ENCODE results near the gene APOA1.

APOA1 gene

DNA sequence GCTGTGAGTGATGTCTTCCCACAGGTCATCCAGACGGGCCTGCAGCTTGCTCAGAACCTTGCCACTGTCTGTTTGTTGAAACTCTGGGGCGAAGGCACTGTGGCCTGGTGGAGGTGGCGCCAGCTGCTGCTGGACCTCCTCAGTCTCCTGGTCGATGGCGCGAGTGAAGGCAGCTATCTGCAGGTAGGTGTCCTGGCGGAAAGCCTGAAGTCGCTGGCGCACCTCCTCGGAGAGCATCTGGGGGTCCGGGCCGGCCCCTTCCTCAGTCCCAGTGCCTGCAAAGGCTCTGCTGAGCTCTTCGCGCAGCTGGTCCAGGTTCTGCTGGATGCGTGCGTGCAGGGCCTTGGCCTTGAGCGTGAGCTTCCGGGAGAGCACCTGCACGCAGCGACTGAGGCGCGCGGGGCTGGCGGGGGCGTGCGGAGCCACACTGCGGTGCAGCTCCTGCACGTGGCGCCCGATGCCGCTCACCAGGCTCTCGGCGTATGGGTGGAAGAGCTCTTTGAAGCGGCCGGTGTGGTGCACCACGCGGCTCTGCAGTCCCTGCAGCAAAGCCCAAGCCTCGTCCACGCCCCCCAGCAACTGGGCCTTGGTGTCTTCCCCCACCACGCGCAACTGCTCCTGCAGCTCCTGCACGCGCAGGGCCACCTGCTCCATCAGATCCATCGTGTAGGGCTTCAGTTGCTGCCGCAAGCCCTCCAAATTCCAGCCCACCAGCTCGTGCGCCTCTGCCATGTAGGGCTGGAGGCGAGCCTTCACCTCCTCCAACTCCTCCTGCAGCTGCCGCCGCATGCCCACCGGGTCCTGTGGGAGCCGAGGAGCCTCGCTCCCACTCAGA is 47.0 kb downstream of the APOA1 start:
- TF ChIP-seq CTCF (conservative IDR thresholded peaks at IDR 0.05; ENCODE audit: low read depth), result no peak
- H3K27ac ChIP-seq, result no peak overlapping the region
- DNase-seq (ENCODE audit: low spot score), result no peak
- ChIA-PET CTCF (interaction anchor here (0.5 to 2.2 kb wide), 4 partner anchors 46 to 373 kb away, joined by 3 to 8 read pairs (median 5); no protein-coding TSS in a partner anchor), POLR2A (ENCODE audit: low non-redundant PET) (interaction anchor here (0.6 kb wide), 1 partner anchor 15 kb away, joined by 6 read pairs; no protein-coding TSS in a partner anchor)

- peak overlapping the region; percentile 58; the same call in 1 of the 2 replicates for H3K27ac ChIP-seq
- no peak for DNase-seq (ENCODE audit: low spot score)
- CTCF ChIA-PET, result interaction anchor here (1.4 kb wide), 1 partner anchor 47 kb away, joined by 5 read pairs; no protein-coding TSS in a partner anchor
- POLR2A ChIA-PET (ENCODE audit: low non-redundant PET), result no interaction called here
- TF ChIP-seq CTCF (conservative IDR thresholded peaks at IDR 0.05; ENCODE audit: low read depth), result no peak
These were observed 48.4 kb downstream of the APOA1 start for GRCh38 chr11:116788975-116789374.

DNA sequence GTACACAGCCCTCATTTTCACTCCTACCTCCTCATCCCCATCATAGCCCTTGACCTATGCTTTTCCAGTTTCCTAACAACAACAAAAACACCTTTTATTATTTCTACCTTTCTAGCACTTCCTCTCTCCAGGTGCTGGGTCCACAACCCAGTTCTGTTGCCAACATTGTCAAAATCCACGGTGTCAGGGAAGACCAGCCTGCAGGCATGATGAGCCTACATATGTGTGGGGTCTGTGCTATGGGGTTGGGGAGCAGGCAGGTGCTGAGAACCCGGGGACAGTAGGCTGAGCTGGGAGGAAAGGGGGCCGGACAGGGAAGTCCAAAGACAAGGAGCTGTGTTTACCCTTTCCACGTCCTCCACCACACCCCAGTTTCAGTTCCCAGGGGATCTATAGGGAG is 48.9 kb downstream of the APOA1 start:
- TF ChIP-seq CTCF (conservative IDR thresholded peaks at IDR 0.05; ENCODE audit: low read depth), result no peak
- CTCF ChIA-PET, result interaction anchor here (1.2 to 1.4 kb wide), 2 partner anchors 47 to 92 kb away, joined by 5 read pairs; no protein-coding TSS in a partner anchor
- POLR2A ChIA-PET (ENCODE audit: low non-redundant PET), result interaction anchor here (0.6 kb wide), 1 partner anchor 317 kb away, joined by 3 read pairs; no protein-coding TSS in a partner anchor
- peak overlapping the region; percentile 58 for H3K27ac ChIP-seq
- DNase-seq (ENCODE audit: low spot score), result no peak

DNA sequence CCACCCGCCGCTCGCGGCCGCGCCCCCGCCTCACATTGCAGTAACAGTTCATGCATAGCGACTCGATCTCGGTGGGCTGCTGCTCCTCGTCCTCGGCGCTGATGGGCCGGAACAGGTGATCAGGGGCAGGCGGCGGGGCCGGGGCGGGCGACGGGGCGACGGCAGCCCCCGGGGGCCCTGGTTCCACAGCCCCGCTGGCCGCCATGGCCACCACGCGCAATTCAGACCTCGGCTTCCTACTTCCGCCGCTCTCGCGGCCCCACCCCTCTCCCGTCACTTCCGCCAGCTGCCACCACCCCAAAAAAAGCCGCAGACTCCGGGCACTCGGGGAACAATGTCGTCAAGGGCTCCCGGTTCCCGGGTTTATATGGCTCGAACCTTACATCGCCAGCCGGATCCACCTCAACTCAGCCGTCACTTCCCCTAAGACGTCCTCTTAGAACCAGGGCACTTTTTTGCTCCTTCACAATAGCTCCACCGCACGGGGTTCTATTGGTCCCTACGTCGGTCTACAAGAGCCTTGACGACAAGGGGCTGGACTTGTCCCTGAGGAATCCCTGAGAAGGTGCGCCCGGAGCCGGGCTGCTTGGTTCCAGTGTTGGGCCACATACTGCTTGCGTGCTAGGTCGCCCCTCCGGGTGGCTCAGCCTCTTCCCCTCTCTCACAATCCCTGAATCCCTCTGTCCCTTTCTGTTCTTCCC is 49.5 kb downstream of the APOA1 start, which contains the start of gene ZPR1:
TSS of gene ZPR1 (minus strand) at position 238 of the 701 bp plus-strand sequence. CDS start at position 205, 33 bp downstream.
- POLR2A ChIA-PET (ENCODE audit: low non-redundant PET), result interaction anchor here (0.6 kb wide), 1 partner anchor 318 kb away, joined by 3 read pairs; no protein-coding TSS in a partner anchor
- CTCF ChIA-PET, result interaction anchor here (0.5 to 1.4 kb wide), 5 partner anchors 16 to 308 kb away, joined by 3 to 5 read pairs (median 4); no protein-coding TSS in a partner anchor
- peak within 1 kb of the TSS; percentile 58 for H3K27ac ChIP-seq
- DNase-seq (ENCODE audit: low spot score), result peak; percentile 83
- no peak for TF ChIP-seq CTCF (conservative IDR thresholded peaks at IDR 0.05; ENCODE audit: low read depth)

DNA sequence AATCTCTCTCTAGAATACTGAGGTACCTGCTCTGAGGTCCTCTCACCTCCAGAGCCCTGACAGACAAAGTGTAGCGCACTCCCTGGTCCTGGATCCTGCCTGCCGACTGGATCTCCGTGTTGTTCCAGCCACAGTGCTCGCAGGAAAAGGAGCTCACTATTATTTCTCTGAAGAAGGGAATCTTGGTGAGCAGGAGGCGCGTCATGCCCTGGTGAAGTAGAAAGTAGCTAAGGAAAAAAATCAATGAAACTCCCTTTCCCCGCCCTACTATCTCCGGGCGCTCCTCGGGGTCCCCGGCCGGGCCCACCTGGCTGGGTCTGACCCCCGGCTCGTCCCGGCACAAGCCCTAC is 50.0 kb downstream of the APOA1 start:
- no peak for TF ChIP-seq CTCF (conservative IDR thresholded peaks at IDR 0.05; ENCODE audit: low read depth)
- H3K27ac ChIP-seq, result peak overlapping the region; percentile 58
- ChIA-PET CTCF (interaction anchor here (0.5 to 1.2 kb wide), 4 partner anchors 16 to 308 kb away, joined by 3 to 5 read pairs (median 4); no protein-coding TSS in a partner anchor), POLR2A (ENCODE audit: low non-redundant PET) (no interaction called here)
- DNase-seq (ENCODE audit: low spot score), result no peak

- TF ChIP-seq CTCF (conservative IDR thresholded peaks at IDR 0.05; ENCODE audit: low read depth), result no peak
- peak overlapping the region; percentile 58; the same call in 1 of the 2 replicates for H3K27ac ChIP-seq
- POLR2A ChIA-PET (ENCODE audit: low non-redundant PET), result no interaction called here
- DNase-seq (ENCODE audit: low spot score), result no peak
- CTCF ChIA-PET, result interaction anchor here (0.7 to 0.9 kb wide), 2 partner anchors 49 to 309 kb away, joined by 3 to 4 read pairs; no protein-coding TSS in a partner anchor
These were observed 50.5 kb downstream of the APOA1 start for GRCh38 chr11:116786966-116787365.
